Left lung (tissue), 10 donors: ENCODE results near the gene CAMTA1. TPM values are rescaled to one million over a fixed set of nuclear protein-coding genes. Genes with fewer than 3 reads are reported as not detected.

Source experiments
- ATAC-seq: fragments of 200-7000 bp; cut with Tn5 transposase; one replicate; pipeline ENCODE4 v1.9.1; 2020; ENCODE audit warnings: moderate library complexity
- DNase-seq, 4 donors: peaks; one replicate each; pipeline ENCODE4 v3.0.0-alpha.2; 2013 to 2020
- H3K27ac ChIP-seq, 2 donors: fragments of 200-600 bp; sonication (generic) in 1 of 2; one replicate each; pipeline versions ENCODE4 v1.5.0 to v1.8.0; 2020 to 2021
- H3K27me3 ChIP-seq, 2 donors: fragments of 200-600 bp; sonication (generic) in 1 of 2; one replicate each; pipeline versions ENCODE4 v1.5.0 to v1.8.0; 2020 to 2021
- H3K36me3 ChIP-seq, 2 donors: fragments of 200-600 bp; sonication (generic) in 1 of 2; one replicate each; pipeline versions ENCODE4 v1.5.0 to v1.8.0; 2020 to 2021
- H3K4me1 ChIP-seq, 2 donors: fragments of 200-600 bp; one replicate each; pipeline ENCODE4 v1.8.0; 2021
- H3K4me3 ChIP-seq, 2 donors: fragments of 200-600 bp; sonication (generic) in 1 of 2; one replicate each; pipeline versions ENCODE4 v1.5.0 to v1.8.0; 2020 to 2021; ENCODE audit warnings: mild to moderate bottlenecking in 1 of 2
- H3K9me3 ChIP-seq, 2 donors: fragments of 200-600 bp; sonication (generic) in 1 of 2; one replicate each; pipeline versions ENCODE4 v1.5.0 to v1.8.0; 2020 to 2021
- CTCF ChIP-seq, 2 donors: fragments of 200-600 bp; sonication (generic) in 1 of 2; IDR thresholded peaks; one replicate each; pipeline versions ENCODE4 v1.5.0 to v1.8.0; 2021; ENCODE audit warnings: antibody characterized with exemption in 2 of 2
- intact Hi-C, 2 donors: fragments of 100-400 bp; cut with DNase I; formaldehyde crosslinking; loops; one replicate each; pipeline versions ENCODE4 v1.11.2 to v1.14.2; 2022
- polyA plus RNA-seq, 6 donors: library from polyadenylated mRNA; unstranded; fragments of 120-200 nt; gene quantifications; one replicate each; pipeline ENCODE4 v1.2.1, GENCODE V29; 2013; ENCODE audit not compliant: insufficient read length in 6 of 6
- total RNA-seq, 2 donors: library from RNA; stranded (reverse); fragmentation: NEBNext Ultra II Directional; extraction: Animal tissue kit (Norgen Biotek cat#: 25700); gene quantifications; one replicate each; pipeline ENCODE4 v1.2.1, GENCODE V29; 2021
- donor health status: DM: no; HTN: yes; CAD: no.
- donor health status: DM: no; HTN: no; CAD: no.

Gene CAMTA1
- total and polyA plus RNA-seq, 8 donors, result 42.7 to 69.1 (median 49.4) TPM

- H3K4me3 ChIP-seq, result no peak overlapping the region
- no peaks in the 10 kb centered on the region for H3K27me3 ChIP-seq
- H3K4me1 ChIP-seq, result no peaks in the 10 kb centered on the region
- no peaks in the 10 kb centered on the region for H3K36me3 ChIP-seq
- DNase-seq (no peak), ATAC-seq (no peak)
- H3K9me3 ChIP-seq, result no peaks in the 10 kb centered on the region
- H3K27ac ChIP-seq, result no peak overlapping the region
- TF ChIP-seq CTCF (IDR thresholded peaks at IDR 0.05), result no peak
- intact Hi-C loops, result no loop called here
Measured at GRCh38 chr1:7007902-7008301, 222.6 kb downstream of the CAMTA1 start.

- TF ChIP-seq CTCF (IDR thresholded peaks at IDR 0.05), result no peak
- no peak overlapping the region for H3K4me3 ChIP-seq
- no peak for ATAC-seq
- no peaks in the 10 kb centered on the region for H3K27me3 ChIP-seq
- no peak overlapping the region for H3K27ac ChIP-seq
- intact Hi-C loops, result no loop called here
- no peaks in the 10 kb centered on the region for H3K9me3 ChIP-seq
- no peaks in the 10 kb centered on the region for H3K36me3 ChIP-seq
- H3K4me1 ChIP-seq, result no peaks in the 10 kb centered on the region
- no peak for DNase-seq
Measured at GRCh38 chr1:7008331-7008730, 223.1 kb downstream of the CAMTA1 start.

- Histone ChIP-seq H3K27me3 (no peaks in the 10 kb centered on the region), H3K9me3 (no peaks in the 10 kb centered on the region), H3K36me3 (no peaks in the 10 kb centered on the region), H3K27ac (no peak overlapping the region), H3K4me1 (no peaks in the 10 kb centered on the region), H3K4me3 (no peak overlapping the region)
- DNase-seq (no peak), ATAC-seq (no peak)
- TF ChIP-seq CTCF (IDR thresholded peaks at IDR 0.05), result no peak
- intact Hi-C loops, result no loop called here
Measured at GRCh38 chr1:7008975-7009740, 223.9 kb downstream of the CAMTA1 start.

- no peaks in the 10 kb centered on the region for H3K36me3 ChIP-seq
- TF ChIP-seq CTCF (IDR thresholded peaks at IDR 0.05), result no peak
- H3K4me1 ChIP-seq, result no peaks in the 10 kb centered on the region
- no peaks in the 10 kb centered on the region for H3K9me3 ChIP-seq
- H3K4me3 ChIP-seq, result no peak overlapping the region
- intact Hi-C loops, result no loop called here
- H3K27ac ChIP-seq, result no peak overlapping the region
- no peaks in the 10 kb centered on the region for H3K27me3 ChIP-seq
- no peak for DNase-seq
- ATAC-seq, result no peak
Measured at GRCh38 chr1:7009741-7010525, 224.7 kb downstream of the CAMTA1 start.

- Histone ChIP-seq H3K27me3 (no peaks in the 10 kb centered on the region), H3K4me3 (no peak overlapping the region), H3K4me1 (no peaks in the 10 kb centered on the region), H3K27ac (no peak overlapping the region), H3K9me3 (no peaks in the 10 kb centered on the region), H3K36me3 (no peaks in the 10 kb centered on the region)
- intact Hi-C loops, result no loop called here
- DNase-seq (no peak), ATAC-seq (no peak)
- no peak for TF ChIP-seq CTCF (IDR thresholded peaks at IDR 0.05)
Measured at GRCh38 chr1:7010534-7011200, 225.4 kb downstream of the CAMTA1 start.
